ENCODE measurements around the gene SNX30. TPM values are rescaled to one million over a fixed set of nuclear protein-coding genes. Genes with fewer than 3 reads are reported as not detected.

The SNX30 gene
- total and polyA plus RNA-seq, 4 donors, result 1.8 to 13.5 (median 6.5) TPM

- Histone ChIP-seq H3K27ac (ENCODE audit: low read depth in 1 of 2, low read length in 2 of 2) (no peak overlapping the region), H3K27me3 (ENCODE audit: control insufficient read depth in 4 of 4, insufficient read depth in 4 of 4, low read length in 3 of 4) (no peaks in the 10 kb centered on the region), H3K9me3 (ENCODE audit: control insufficient read depth in 4 of 4, low read length in 3 of 4) (no peaks in the 10 kb centered on the region), H3K36me3 (ENCODE audit: control insufficient read depth in 4 of 4, insufficient read depth in 3 of 4, low read depth in 1 of 4, low read length in 3 of 4) (no peaks in the 10 kb centered on the region), H3K4me1 (ENCODE audit: control insufficient read depth in 4 of 4, insufficient read depth in 4 of 4, low read length in 3 of 4) (peaks cover 11 to 36% (median 25%) of the 10 kb centered on the region in 4 donors), H3K9ac (ENCODE audit: low read depth in 1 of 2, low read length in 2 of 2) (no peak overlapping the region), H3K4me3 (ENCODE audit: low read depth in 1 of 3, low read length in 3 of 3) (no peak overlapping the region)
- DNase-seq (ENCODE audit: low spot score), result no peak
- 90% methylated on average over 2 of the region's 2 CpGs for WGBS
- TF ChIP-seq HNF4A (conservative IDR thresholded peaks at IDR 0.05) (no peak), CTCF (IDR thresholded peaks at IDR 0.05; ENCODE audit: low read depth, low read length, missing input control) (no peak), SP1 (IDR thresholded peaks at IDR 0.05) (no peak), RXRA (IDR thresholded peaks at IDR 0.05) (no peak), RAD21 (IDR thresholded peaks at IDR 0.05) (no peak), REST (IDR thresholded peaks at IDR 0.05) (no peak)
These were observed 3.2 kb downstream of the SNX30 start for GRCh38 chr9:112753725-112754124.

- H3K4me1 ChIP-seq (ENCODE audit: control insufficient read depth in 4 of 4, insufficient read depth in 4 of 4, low read length in 3 of 4), result peaks cover 8 to 32% (median 23%) of the 10 kb centered on the region in 4 donors
- H3K36me3 ChIP-seq (ENCODE audit: control insufficient read depth in 4 of 4, insufficient read depth in 3 of 4, low read depth in 1 of 4, low read length in 3 of 4), result no peaks in the 10 kb centered on the region
- no peaks in the 10 kb centered on the region for H3K27me3 ChIP-seq (ENCODE audit: control insufficient read depth in 4 of 4, insufficient read depth in 4 of 4, low read length in 3 of 4)
- 78% methylated on average over 3 of the region's 3 CpGs for WGBS
- H3K4me3 ChIP-seq (ENCODE audit: low read depth in 1 of 3, low read length in 3 of 3), result no peak overlapping the region
- no peak overlapping the region for H3K27ac ChIP-seq (ENCODE audit: low read depth in 1 of 2, low read length in 2 of 2)
- H3K9me3 ChIP-seq (ENCODE audit: control insufficient read depth in 4 of 4, low read length in 3 of 4), result no peaks in the 10 kb centered on the region
- DNase-seq (ENCODE audit: low spot score), result no peak
- no peak overlapping the region for H3K9ac ChIP-seq (ENCODE audit: low read depth in 1 of 2, low read length in 2 of 2)
- TF ChIP-seq MAX (IDR thresholded peaks at IDR 0.05) (no peak), HNF4G (IDR thresholded peaks at IDR 0.05) (no peak), YY1 (IDR thresholded peaks at IDR 0.05) (no peak), ZBTB33 (IDR thresholded peaks at IDR 0.05) (no peak), JUND (IDR thresholded peaks at IDR 0.05) (no peak), EGR1 (IDR thresholded peaks at IDR 0.05; ENCODE audit: low read depth in 2 of 2) (no peak), GABPA (IDR thresholded peaks at IDR 0.05 in 1 of 2, conservative IDR thresholded peaks at IDR 0.05 in 1 of 2) (no peak), SP1 (IDR thresholded peaks at IDR 0.05) (no peak), REST (IDR thresholded peaks at IDR 0.05) (no peak), NR2F2 (IDR thresholded peaks at IDR 0.05) (no peak), RAD21 (IDR thresholded peaks at IDR 0.05) (no peak), FOXA1 (IDR thresholded peaks at IDR 0.05) (no peak), TAF1 (conservative IDR thresholded peaks at IDR 0.05) (no peak), RXRA (IDR thresholded peaks at IDR 0.05) (no peak), ATF3 (IDR thresholded peaks at IDR 0.05) (no peak), FOXA2 (IDR thresholded peaks at IDR 0.05) (no peak), HNF4A (conservative IDR thresholded peaks at IDR 0.05) (no peak), CTCF (IDR thresholded peaks at IDR 0.05; ENCODE audit: low read depth, low read length, missing input control) (no peak)
These were observed 4.0 kb downstream of the SNX30 start for GRCh38 chr9:112754578-112754977.

Measured in liver (tissue), 9 donors.